Adrenal gland (tissue), 12 donors: ENCODE results near the gene TSPAN18. TPM values are rescaled to one million over a fixed set of nuclear protein-coding genes. Genes with fewer than 3 reads are reported as not detected.
A peak's percentile ranks its signal among the peaks of the same experiment; 100 is the strongest.

Experiments used
- DNase-seq, 7 donors: peaks; one replicate each; pipeline ENCODE4 v3.0.0-alpha.2; 2019 to 2020
- H3K27ac ChIP-seq, 5 donors: fragments of 200-600 bp; sonication (generic) in 4 of 5; 1 replicate in 3 of 5; 2 replicates in 2 of 5; pipeline versions ENCODE4 v1.5.1 to v1.8.0; 2016 to 2020; ENCODE audit warnings: mild to moderate bottlenecking in 1 of 5
- H3K27me3 ChIP-seq: fragments of 200-600 bp; 2 replicates; pipeline ENCODE4 v1.8.0; 2021
- H3K36me3 ChIP-seq, 2 donors: fragments of 200-600 bp; replicated peaks in 1 of 2; 1 replicate in 1 of 2; 2 replicates in 1 of 2; pipeline versions ENCODE4 v1.5.1 to v1.8.0; 2018 to 2022
- H3K4me1 ChIP-seq, 2 donors: fragments of 200-600 bp; replicated peaks in 1 of 2; 1 replicate in 1 of 2; 2 replicates in 1 of 2; pipeline versions ENCODE4 v1.5.1 to v1.8.0; 2018 to 2021
- H3K4me3 ChIP-seq, 4 donors: fragments of 200-600 bp; sonication (generic) in 3 of 4; one replicate each; pipeline ENCODE4 v1.5.1; 2016 to 2018
- H3K9me3 ChIP-seq, 3 donors: fragments of 200-600 bp; sonication (generic) in 1 of 3; replicated peaks in 1 of 3; 1 replicate in 2 of 3; 2 replicates in 1 of 3; pipeline versions ENCODE4 v1.5.1 to v1.8.0; 2016 to 2021
- CTCF ChIP-seq, 6 experiments: fragments of 450-650 bp in 4 of 6; fragments of 200-600 bp in 2 of 6; sonication (generic) in 1 of 6; IDR thresholded peaks; 1 replicate in 5 of 6; 2 replicates in 1 of 6; pipeline versions ENCODE4 v1.5.1 to v1.8.0; 2016 to 2021; ENCODE audit warnings: antibody characterized with exemption in 6 of 6, mild to moderate bottlenecking in 2 of 6, moderate library complexity in 1 of 6
- POLR2A ChIP-seq, 2 donors: fragments of 450-650 bp; IDR thresholded peaks; one replicate each; pipeline ENCODE4 v1.6.1; 2017; ENCODE audit warnings: antibody characterized with exemption in 2 of 2, mild to moderate bottlenecking in 2 of 2, moderate library complexity in 1 of 2
- WGBS, 4 donors: extraction: QIAGEN DNeasy Blood & Tissue Kit in 2 of 4; methylation state at CpG; one replicate each; pipeline versions ENCODE4 v1.1.5 to v1.1.7; 2013 to 2017; 5-methylcytosine and 5-hydroxymethylcytosine counted together
- intact Hi-C, 2 donors: fragments of 100-400 bp; cut with DNase I; formaldehyde crosslinking; loops; one replicate each; pipeline versions ENCODE4 v1.14.1 to v1.15.0; 2022 to 2023
- polyA plus RNA-seq, 3 donors: library from polyadenylated mRNA; stranded (reverse); fragments of 200-250 nt in 2 of 3; fragments of 350-450 nt in 1 of 3; fragmentation: Illumina TruSeq in 1 of 3; extraction: RNeasy Lipid Tissue Mini Kit (QIAGEN cat#74804) in 1 of 3; gene quantifications; one replicate each; pipeline ENCODE4 v1.2.3, GENCODE V29; 2013 to 2014
- total RNA-seq, 9 donors: library from RNA; depleted of rRNA in 4 of 9; stranded (reverse); fragments of >200 nt in 4 of 9; fragments of 120-200 nt in 1 of 9; fragmentation: NEBNext Ultra II Directional in 1 of 9; extraction: Animal tissue kit (Norgen Biotek cat#: 25700) in 1 of 9; gene quantifications; one replicate each; pipeline versions ENCODE4 v1.1.0 to v1.2.4, GENCODE V29; 2013 to 2023
- donor health status: healthy with polysubstance abuse.
- donor health status: Bipolar disorder and iron deficiency.
- donor health status: DM: yes; HTN: yes; CAD: no.
- donor health status: DM: no; HTN: no; CAD: no.
- donor health status: DM: no; HTN: no; CAD: no.
- donor health status: DM: yes; HTN: yes; CAD: no.

Gene TSPAN18
- total and polyA plus RNA-seq, 12 donors = 24.5 to 168 (median 58.4) TPM

GRCh38 chr11:44851496-44851895 is 124.7 kb downstream of the TSPAN18 start:
- peaks cover 4 to 21% of the 10 kb centered on the region in 2 donors for H3K4me1 ChIP-seq
- no peaks in the 10 kb centered on the region for H3K36me3 ChIP-seq
- TF ChIP-seq POLR2A (IDR thresholded peaks at IDR 0.05) = no peak
- no peak for DNase-seq
- no peak overlapping the region for H3K27ac ChIP-seq
- H3K9me3 ChIP-seq = no peaks in the 10 kb centered on the region
- no peaks in the 10 kb centered on the region for H3K27me3 ChIP-seq
- intact Hi-C loops = no loop called here
- WGBS, 4 donors = 86 to 92% (median 89%) methylated on average over 5 of the region's 5 CpGs
- H3K4me3 ChIP-seq = no peak overlapping the region

- Histone ChIP-seq H3K9me3 (no peaks in the 10 kb centered on the region), H3K4me1 (peaks cover 4 to 21% of the 10 kb centered on the region in 2 donors), H3K27me3 (no peaks in the 10 kb centered on the region), H3K36me3 (no peaks in the 10 kb centered on the region), H3K4me3 (no peak overlapping the region), H3K27ac (no peak overlapping the region)
- WGBS, 4 donors = 40 to 65% (median 61%) methylated on average over 2 of the region's 2 CpGs
- intact Hi-C loops = no loop called here
- TF ChIP-seq CTCF (IDR thresholded peaks at IDR 0.05) = no peak
- TF ChIP-seq POLR2A (IDR thresholded peaks at IDR 0.05) = no peak
- no peak for DNase-seq
Measured at GRCh38 chr11:44852159-44852747, 125.5 kb downstream of the TSPAN18 start.

GRCh38 chr11:44852952-44853351 is 126.2 kb downstream of the TSPAN18 start:
- no peaks in the 10 kb centered on the region for H3K9me3 ChIP-seq
- intact Hi-C loops = no loop called here
- no peak overlapping the region for H3K4me3 ChIP-seq
- no peaks in the 10 kb centered on the region for H3K36me3 ChIP-seq
- H3K27me3 ChIP-seq = no peaks in the 10 kb centered on the region
- peaks cover 4 to 21% of the 10 kb centered on the region in 2 donors for H3K4me1 ChIP-seq
- TF ChIP-seq POLR2A (IDR thresholded peaks at IDR 0.05) (no peak), CTCF (IDR thresholded peaks at IDR 0.05) (no peak)
- 57 to 75% (median 72%) methylated on average over 5 of the region's 5 CpGs for WGBS, 4 donors
- DNase-seq = no peak
- H3K27ac ChIP-seq = no peak overlapping the region

- no peak for DNase-seq
- intact Hi-C loops = no loop called here
- Histone ChIP-seq H3K27ac (no peak overlapping the region), H3K36me3 (no peaks in the 10 kb centered on the region), H3K27me3 (no peaks in the 10 kb centered on the region), H3K4me3 (no peak overlapping the region), H3K4me1 (peaks cover 4 to 21% of the 10 kb centered on the region in 2 donors), H3K9me3 (no peaks in the 10 kb centered on the region)
- WGBS, 4 donors = 65 to 73% (median 67%) methylated on average over 9 of the region's 9 CpGs
- TF ChIP-seq CTCF (IDR thresholded peaks at IDR 0.05) = no peak
- no peak for TF ChIP-seq POLR2A (IDR thresholded peaks at IDR 0.05)
Measured at GRCh38 chr11:44853666-44854065, 126.9 kb downstream of the TSPAN18 start.

- Histone ChIP-seq H3K4me3 (no peak overlapping the region), H3K27ac (peak overlapping the region in 3 of 5 donors; percentile 27 to 42 (median 34)), H3K4me1 (peaks cover 4 to 21% of the 10 kb centered on the region in 2 donors), H3K36me3 (no peaks in the 10 kb centered on the region), H3K9me3 (no peaks in the 10 kb centered on the region), H3K27me3 (no peaks in the 10 kb centered on the region)
- no peak for DNase-seq
- 65 to 80% (median 70%) methylated on average over 3 to 5 of the region's 5 CpGs for WGBS, 4 donors
- TF ChIP-seq POLR2A (IDR thresholded peaks at IDR 0.05) (no peak), CTCF (IDR thresholded peaks at IDR 0.05) (no peak)
- intact Hi-C loops = no loop called here
Measured at GRCh38 chr11:44854086-44854485, 127.3 kb downstream of the TSPAN18 start.
